ENCODE results near the gene IRF4. TPM values are rescaled to one million over a fixed set of nuclear protein-coding genes. Genes with fewer than 3 reads are reported as not detected.

Gene IRF4
- total and polyA plus RNA-seq, 2 donors (not counting 1 experiment from before 2014, with no cell fraction given), result 75.7 to 142 TPM

GRCh38 chr6:456887-457286 is 65.3 kb downstream of the IRF4 start:
- intact Hi-C loops (cut with micrococcal nuclease), result no loop called here
- Mint-ChIP-seq H3K9me3 (ENCODE audit: insufficient read depth) (peaks cover 2% of the 10 kb centered on the region), H3K27ac (no peak overlapping the region), H3K27me3 (no peaks in the 10 kb centered on the region), H3K4me1 (no peaks in the 10 kb centered on the region), H3K4me3 (no peak overlapping the region)
- H3K27me3 ChIP-seq (replicated peaks in 1 of 4; ENCODE audit: control extremely low read depth in 1 of 4, control insufficient read depth in 3 of 4, insufficient read depth in 4 of 4, low read length in 3 of 4), result no peaks in the 10 kb centered on the region
- CTCF ChIA-PET, result no interaction called here
- no peaks in the 10 kb centered on the region for H3K4me1 ChIP-seq (ENCODE audit: control insufficient read depth in 2 of 2, insufficient read depth in 2 of 2, low read length in 2 of 2)
- no peaks in the 10 kb centered on the region for H3K36me3 ChIP-seq (replicated peaks in 1 of 2; ENCODE audit: control extremely low read depth in 1 of 2, control insufficient read depth in 1 of 2, extremely low read depth in 1 of 2, insufficient read depth in 2 of 2, low read length in 1 of 2)
- H4K20me1 ChIP-seq (ENCODE audit: control insufficient read depth, insufficient read depth, low read length, poor library complexity, severe bottlenecking), result no peaks in the 10 kb centered on the region
- H3K9me3 ChIP-seq (ENCODE audit: control extremely low read depth in 1 of 3, control insufficient read depth in 2 of 3, insufficient read depth in 1 of 3, low read length in 2 of 3), result no peaks in the 10 kb centered on the region
- no peak overlapping the region for H3K27ac ChIP-seq (ENCODE audit: low read length in 2 of 2)
- ATAC-seq (ENCODE audit: low read depth) (no peak), DNase-seq (no peak)
- no peak overlapping the region for H2AFZ ChIP-seq (ENCODE audit: insufficient read depth, low read depth, low read length, poor library complexity, severe bottlenecking)
- H3K79me2 ChIP-seq (ENCODE audit: control insufficient read depth, insufficient read depth, low read length), result no peaks in the 10 kb centered on the region
- TF ChIP-seq EZH2 (IDR thresholded peaks at IDR 0.05; ENCODE audit: borderline replicate concordance, insufficient read depth, low read depth, low read length, poor library complexity, severe bottlenecking) (no peak), CTCF (IDR thresholded peaks at IDR 0.05) (no peak)
- POLR2A ChIA-PET, result no interaction called here
- no peak overlapping the region for H3K9ac ChIP-seq (ENCODE audit: low read length)
- WGBS (ENCODE audit: insufficient coverage), result 88% methylated on average over 4 of the region's 4 CpGs
- no peak overlapping the region for H3K4me2 ChIP-seq (replicated peaks; ENCODE audit: low read depth, low read length, poor library complexity, severe bottlenecking)
- H3K4me3 ChIP-seq (ENCODE audit: control extremely low read depth in 1 of 5, extremely low read depth in 1 of 5, insufficient read depth in 1 of 5, low read depth in 2 of 5, low read length in 4 of 5), result no peak overlapping the region

Other genes starting within 250 kb of the IRF4 start
- gene DUSP22, start 99.3 kb upstream of the IRF4 start, total RNA-seq, result 133 and 134 TPM in 2 replicates
- 117 TPM in 2 replicates for gene DUSP22, start 99.3 kb upstream of the IRF4 start, polyA plus RNA-seq

Data from B cell (primary cell).